ENCODE results near the gene ZMIZ1. TPM values are rescaled to one million over a fixed set of nuclear protein-coding genes. Genes with fewer than 3 reads are reported as not detected.

Gene ZMIZ1
- total and polyA plus RNA-seq, 2 donors from 2014 or later: 14.2 to 97.6 TPM

- TF ChIP-seq, protein P1, sequence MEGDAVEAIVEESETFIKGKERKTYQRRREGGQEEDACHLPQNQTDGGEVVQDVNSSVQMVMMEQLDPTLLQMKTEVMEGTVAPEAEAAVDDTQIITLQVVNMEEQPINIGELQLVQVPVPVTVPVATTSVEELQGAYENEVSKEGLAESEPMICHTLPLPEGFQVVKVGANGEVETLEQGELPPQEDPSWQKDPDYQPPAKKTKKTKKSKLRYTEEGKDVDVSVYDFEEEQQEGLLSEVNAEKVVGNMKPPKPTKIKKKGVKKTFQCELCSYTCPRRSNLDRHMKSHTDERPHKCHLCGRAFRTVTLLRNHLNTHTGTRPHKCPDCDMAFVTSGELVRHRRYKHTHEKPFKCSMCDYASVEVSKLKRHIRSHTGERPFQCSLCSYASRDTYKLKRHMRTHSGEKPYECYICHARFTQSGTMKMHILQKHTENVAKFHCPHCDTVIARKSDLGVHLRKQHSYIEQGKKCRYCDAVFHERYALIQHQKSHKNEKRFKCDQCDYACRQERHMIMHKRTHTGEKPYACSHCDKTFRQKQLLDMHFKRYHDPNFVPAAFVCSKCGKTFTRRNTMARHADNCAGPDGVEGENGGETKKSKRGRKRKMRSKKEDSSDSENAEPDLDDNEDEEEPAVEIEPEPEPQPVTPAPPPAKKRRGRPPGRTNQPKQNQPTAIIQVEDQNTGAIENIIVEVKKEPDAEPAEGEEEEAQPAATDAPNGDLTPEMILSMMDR (IDR thresholded peaks at IDR 0.05; ENCODE audit: borderline replicate concordance, extremely low read depth, insufficient read depth): no peak
- no peak overlapping the region for H3K4me3 ChIP-seq (ENCODE audit: low read length in 3 of 3)
- no peak overlapping the region for H3K27ac ChIP-seq (ENCODE audit: low read depth in 2 of 2, low read length in 2 of 2)
- no peak overlapping the region for H3K9ac ChIP-seq (ENCODE audit: low read length in 3 of 3)
- no peaks in the 10 kb centered on the region for H3K36me3 ChIP-seq (ENCODE audit: control insufficient read depth in 2 of 3, insufficient read depth in 3 of 3, low read length in 3 of 3)
- DNase-seq (no peak), FAIRE-seq (no peak)
- H3K4me1 ChIP-seq (ENCODE audit: control insufficient read depth in 2 of 3, insufficient read depth in 2 of 3, low read depth in 1 of 3, low read length in 3 of 3): no peaks in the 10 kb centered on the region
- no peaks in the 10 kb centered on the region for H3K27me3 ChIP-seq (ENCODE audit: control insufficient read depth, insufficient read depth, low read length)
- intact Hi-C loops (cut with DNase I): no loop called here
- peaks cover 0 to 2% (median 0%) of the 10 kb centered on the region in 3 donors for H3K9me3 ChIP-seq (ENCODE audit: control insufficient read depth in 2 of 3, insufficient read depth in 1 of 3, low read length in 3 of 3)
Observed at GRCh38 chr10:79334573-79334972, 265.8 kb downstream of the ZMIZ1 start.

DNA sequence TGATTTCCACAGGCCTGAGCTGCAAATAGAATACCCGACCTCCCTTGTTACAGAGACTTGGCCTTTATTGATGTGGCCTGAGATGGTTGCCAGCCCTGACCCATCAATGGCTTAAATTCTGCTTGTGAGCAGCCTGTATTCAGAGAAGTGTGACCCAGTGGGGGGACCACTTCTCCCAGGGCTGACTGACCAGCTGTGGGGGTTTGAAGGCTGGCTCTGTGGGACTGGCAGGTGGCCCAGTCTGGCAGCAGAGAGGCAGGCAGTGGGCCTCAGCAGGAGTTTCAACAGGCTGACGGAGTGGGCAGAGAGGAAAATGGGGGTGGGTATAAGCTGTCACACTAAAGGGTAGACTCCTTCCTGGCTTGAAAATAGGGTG is 266.3 kb downstream of the ZMIZ1 start:
- no peak overlapping the region for H3K4me3 ChIP-seq (ENCODE audit: low read length in 3 of 3)
- intact Hi-C loops (cut with DNase I): no loop called here
- H3K27ac ChIP-seq (ENCODE audit: low read depth in 2 of 2, low read length in 2 of 2): no peak overlapping the region
- peaks cover 0 to 2% (median 0%) of the 10 kb centered on the region in 3 donors for H3K9me3 ChIP-seq (ENCODE audit: control insufficient read depth in 2 of 3, insufficient read depth in 1 of 3, low read length in 3 of 3)
- DNase-seq (no peak), FAIRE-seq (no peak)
- no peaks in the 10 kb centered on the region for H3K27me3 ChIP-seq (ENCODE audit: control insufficient read depth, insufficient read depth, low read length)
- TF ChIP-seq, protein P1 (IDR thresholded peaks at IDR 0.05; ENCODE audit: borderline replicate concordance, extremely low read depth, insufficient read depth): no peak
- no peak overlapping the region for H3K9ac ChIP-seq (ENCODE audit: low read length in 3 of 3)
- H3K4me1 ChIP-seq (ENCODE audit: control insufficient read depth in 2 of 3, insufficient read depth in 2 of 3, low read depth in 1 of 3, low read length in 3 of 3): no peaks in the 10 kb centered on the region
- H3K36me3 ChIP-seq (ENCODE audit: control insufficient read depth in 2 of 3, insufficient read depth in 3 of 3, low read length in 3 of 3): no peaks in the 10 kb centered on the region

GRCh38 chr10:79335470-79336235 is 266.9 kb downstream of the ZMIZ1 start:
- H3K9me3 ChIP-seq (ENCODE audit: control insufficient read depth in 2 of 3, insufficient read depth in 1 of 3, low read length in 3 of 3): peaks cover 0 to 2% (median 0%) of the 10 kb centered on the region in 3 donors
- intact Hi-C loops (cut with DNase I): no loop called here
- no peak overlapping the region for H3K4me3 ChIP-seq (ENCODE audit: low read length in 3 of 3)
- FAIRE-seq (no peak), DNase-seq (no peak)
- H3K36me3 ChIP-seq (ENCODE audit: control insufficient read depth in 2 of 3, insufficient read depth in 3 of 3, low read length in 3 of 3): no peaks in the 10 kb centered on the region
- no peaks in the 10 kb centered on the region for H3K4me1 ChIP-seq (ENCODE audit: control insufficient read depth in 2 of 3, insufficient read depth in 2 of 3, low read depth in 1 of 3, low read length in 3 of 3)
- no peaks in the 10 kb centered on the region for H3K27me3 ChIP-seq (ENCODE audit: control insufficient read depth, insufficient read depth, low read length)
- TF ChIP-seq, protein P1 (IDR thresholded peaks at IDR 0.05; ENCODE audit: borderline replicate concordance, extremely low read depth, insufficient read depth): no peak
- H3K9ac ChIP-seq (ENCODE audit: low read length in 3 of 3): no peak overlapping the region
- H3K27ac ChIP-seq (ENCODE audit: low read depth in 2 of 2, low read length in 2 of 2): no peak overlapping the region

All from kidney (tissue), 14 donors.